NT2/D1 (cell line): ENCODE measurements around the gene BOD1L1.
"Not testable (repeated sequence)": the region's sequence is repeated elsewhere in the genome, so short reads cannot be mapped to it uniquely, and the experiment has no call there.

Experiments
- SUZ12 ChIP-seq: IDR thresholded peaks from 2 replicates; pipeline ENCODE4 v1.6.1; 2011; ENCODE audit not compliant: insufficient read length, insufficient read depth; ENCODE audit errors: extremely low read depth
- YY1 ChIP-seq: IDR thresholded peaks from 2 replicates; pipeline ENCODE4 v1.6.1; 2011; ENCODE audit not compliant: insufficient read length, insufficient read depth
- ZNF274 ChIP-seq: IDR thresholded peaks from 2 replicates; pipeline ENCODE4 v1.6.1; 2011; ENCODE audit warnings: mild to moderate bottlenecking, low read depth, low read length

DNA sequence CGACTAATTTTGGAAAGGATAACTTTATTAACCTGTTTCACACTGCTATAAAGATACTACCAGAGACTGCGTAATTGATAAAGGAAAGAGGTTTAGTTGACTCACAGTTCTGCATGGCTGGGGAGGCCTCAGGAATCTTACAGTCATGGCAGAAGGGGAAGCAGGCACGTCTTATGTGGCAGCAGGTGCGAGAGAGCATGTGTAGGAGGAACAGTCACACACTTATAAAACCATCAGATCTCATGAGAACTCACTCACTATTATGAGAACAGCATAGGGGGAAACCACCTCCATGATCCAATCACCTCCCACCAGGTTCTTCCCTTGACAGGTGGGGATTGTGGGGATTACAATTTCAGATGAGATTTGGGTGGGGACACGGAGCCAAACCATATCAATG is 67.4 kb downstream of the BOD1L1 start:
- not testable (repeated sequence) for TF ChIP-seq YY1, ZNF274, SUZ12
